ENCODE measurements around the gene MKNK1. TPM values are rescaled to one million over a fixed set of nuclear protein-coding genes. Genes with fewer than 3 reads are reported as not detected.

Gene MKNK1
- total RNA-seq, 1 experiment from 2014 or later = 18.6 TPM

GRCh38 chr1:46529031-46529630 is 74.9 kb downstream of the MKNK1 start:
- H3K27me3 Mint-ChIP-seq (ENCODE audit: low read depth) = peaks cover 94% of the 10 kb centered on the region
- H3K27ac Mint-ChIP-seq = no peak overlapping the region
- no peak overlapping the region for H3K4me3 Mint-ChIP-seq
- ChIA-PET POLR2A (interaction anchor here (0.7 kb wide), 1 partner anchor 67 kb away, joined by 3 read pairs; no protein-coding TSS in a partner anchor), CTCF (interaction anchor here (0.6 to 10.6 kb wide), 27 partner anchors 9 to 196 kb away, joined by 3 to 241 read pairs (median 5); partner anchors contain the start of genes DMBX1, KNCN and MKNK1)
- TF ChIP-seq ETV6 (CRISPR knock-in tag; IDR thresholded peaks at IDR 0.05) (no peak), CREB1 (CRISPR knock-in tag; IDR thresholded peaks at IDR 0.05) (no peak), IRF1 (CRISPR knock-in tag; IDR thresholded peaks at IDR 0.05) (no peak), ZNF281 (CRISPR knock-in tag; IDR thresholded peaks at IDR 0.05) (no peak), E2F4 (CRISPR knock-in tag; IDR thresholded peaks at IDR 0.05; ENCODE audit: borderline replicate concordance, low read depth) (no peak), ZNF425 (CRISPR knock-in tag; conservative IDR thresholded peaks at IDR 0.05) (no peak), USF2 (CRISPR knock-in tag; IDR thresholded peaks at IDR 0.05) (no peak), NR1H2 (CRISPR knock-in tag; IDR thresholded peaks at IDR 0.05) (no peak), ZNF423 (CRISPR knock-in tag; IDR thresholded peaks at IDR 0.05) (no peak), SMAD4 (CRISPR knock-in tag; IDR thresholded peaks at IDR 0.05) (no peak), ZMAT4 (CRISPR knock-in tag; IDR thresholded peaks at IDR 0.05) (no peak), SMAD3 (CRISPR knock-in tag; IDR thresholded peaks at IDR 0.05; ENCODE audit: borderline replicate concordance) (no peak), FOXP4 (CRISPR knock-in tag; IDR thresholded peaks at IDR 0.05) (no peak), NFATC4 (CRISPR knock-in tag; IDR thresholded peaks at IDR 0.05) (no peak), TP53 (CRISPR knock-in tag; IDR thresholded peaks at IDR 0.05) (no peak), ZNF532 (CRISPR knock-in tag; IDR thresholded peaks at IDR 0.05; ENCODE audit: borderline replicate concordance) (no peak), CREM (CRISPR knock-in tag; IDR thresholded peaks at IDR 0.05) (no peak), GRHL2 (CRISPR knock-in tag; IDR thresholded peaks at IDR 0.05; ENCODE audit: insufficient replicate concordance, severe bottlenecking) (no peak)
- H3K4me1 Mint-ChIP-seq = peaks cover 56% of the 10 kb centered on the region
- H3K36me3 Mint-ChIP-seq = no peaks in the 10 kb centered on the region
- DNase-seq (ENCODE audit: low spot score) (no peak), ATAC-seq (no peak)
- H3K9me3 Mint-ChIP-seq = no peaks in the 10 kb centered on the region
